Osteocyte (in vitro differentiated cells): ENCODE data around the gene BOD1L1. TPM values are rescaled to one million over a fixed set of nuclear protein-coding genes. Genes with fewer than 3 reads are reported as not detected.

Source experiments
- DNase-seq: peaks from one replicate; pipeline ENCODE4 v3.0.0; 2021; ENCODE audit warnings: mixed read lengths; ENCODE audit not compliant: unreplicated experiment; ENCODE audit errors: extremely low spot score
- H3K27ac Mint-ChIP-seq: one replicate; pipeline ENCODE4 v1.8.0; 2021; ENCODE audit warnings: mild to moderate bottlenecking, mixed read lengths; ENCODE audit not compliant: unreplicated experiment
- H3K27me3 Mint-ChIP-seq: one replicate; pipeline ENCODE4 v1.8.0; 2021; ENCODE audit warnings: mixed read lengths; ENCODE audit not compliant: unreplicated experiment
- H3K36me3 Mint-ChIP-seq: one replicate; pipeline ENCODE4 v1.8.0; 2021; ENCODE audit warnings: mixed read lengths; ENCODE audit not compliant: unreplicated experiment
- H3K4me1 Mint-ChIP-seq: one replicate; pipeline ENCODE4 v1.8.0; 2021; ENCODE audit warnings: mixed read lengths; ENCODE audit not compliant: unreplicated experiment
- H3K4me3 Mint-ChIP-seq: one replicate; pipeline ENCODE4 v1.8.0; 2021; ENCODE audit warnings: mild to moderate bottlenecking, moderate library complexity, mixed read lengths; ENCODE audit not compliant: unreplicated experiment
- H3K9me3 Mint-ChIP-seq: one replicate; pipeline ENCODE4 v1.8.0; 2021; ENCODE audit warnings: mixed read lengths; ENCODE audit not compliant: unreplicated experiment
- total RNA-seq: library from RNA; stranded (reverse); gene quantifications from 2 replicates; pipeline ENCODE4 v1.2.1, GENCODE V29; 2021
- TF ChIP-seq, protein P1 (sequence below): fragments of 200-600 bp; sonication (generic); IDR thresholded peaks from 2 replicates; pipeline ENCODE4 v1.5.0; 2021; ENCODE audit warnings: antibody characterized with exemption, mild to moderate bottlenecking, moderate library complexity

Gene BOD1L1
- total RNA-seq, 1 donor from 2014 or later = 41.6 TPM

DNA sequence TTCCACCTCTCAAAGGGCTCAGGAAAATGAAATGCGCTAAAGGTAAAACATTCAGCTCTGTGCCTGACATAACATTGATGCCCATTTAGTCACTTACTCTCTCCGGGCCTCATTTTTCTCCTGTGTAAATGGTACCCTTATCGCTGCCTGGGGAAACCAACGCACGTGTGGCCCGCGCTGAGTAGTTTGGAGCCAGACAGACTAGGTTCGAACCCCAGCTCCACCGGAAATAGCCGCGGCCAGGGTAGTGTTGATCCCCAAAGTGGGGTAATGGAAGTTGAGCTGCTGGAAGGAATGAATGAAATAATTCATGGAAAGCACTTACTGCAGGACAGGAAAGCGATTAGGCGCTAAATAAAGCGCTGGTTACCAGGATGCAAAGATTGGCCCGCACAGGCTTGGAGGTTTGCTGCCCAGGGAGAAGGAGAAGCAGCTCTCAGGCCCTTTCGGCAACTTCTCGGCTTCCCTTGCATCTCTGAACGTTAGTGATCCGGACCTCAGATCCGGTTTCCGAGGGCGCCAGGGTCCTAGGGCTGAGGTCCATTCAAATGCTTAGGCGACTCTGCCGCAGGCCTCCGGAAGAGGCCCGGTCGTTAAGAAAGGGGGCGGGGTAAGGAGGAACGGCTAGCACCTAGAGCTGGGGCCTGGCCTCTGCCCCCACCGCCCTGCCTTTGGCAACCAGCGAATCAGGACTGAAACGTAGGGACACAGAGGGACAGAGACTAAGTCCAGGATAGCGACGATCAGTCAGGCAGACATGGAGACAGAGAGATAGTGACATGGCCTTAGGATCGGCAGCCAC lies 96.5 kb downstream of the BOD1L1 start:
- Mint-ChIP-seq H3K9me3 (no peaks in the 10 kb centered on the region), H3K36me3 (no peaks in the 10 kb centered on the region), H3K27me3 (peaks cover 65% of the 10 kb centered on the region), H3K27ac (no peak overlapping the region), H3K4me3 (no peak overlapping the region), H3K4me1 (no peaks in the 10 kb centered on the region)
- peak; percentile 59 for DNase-seq
- TF ChIP-seq, protein P1, sequence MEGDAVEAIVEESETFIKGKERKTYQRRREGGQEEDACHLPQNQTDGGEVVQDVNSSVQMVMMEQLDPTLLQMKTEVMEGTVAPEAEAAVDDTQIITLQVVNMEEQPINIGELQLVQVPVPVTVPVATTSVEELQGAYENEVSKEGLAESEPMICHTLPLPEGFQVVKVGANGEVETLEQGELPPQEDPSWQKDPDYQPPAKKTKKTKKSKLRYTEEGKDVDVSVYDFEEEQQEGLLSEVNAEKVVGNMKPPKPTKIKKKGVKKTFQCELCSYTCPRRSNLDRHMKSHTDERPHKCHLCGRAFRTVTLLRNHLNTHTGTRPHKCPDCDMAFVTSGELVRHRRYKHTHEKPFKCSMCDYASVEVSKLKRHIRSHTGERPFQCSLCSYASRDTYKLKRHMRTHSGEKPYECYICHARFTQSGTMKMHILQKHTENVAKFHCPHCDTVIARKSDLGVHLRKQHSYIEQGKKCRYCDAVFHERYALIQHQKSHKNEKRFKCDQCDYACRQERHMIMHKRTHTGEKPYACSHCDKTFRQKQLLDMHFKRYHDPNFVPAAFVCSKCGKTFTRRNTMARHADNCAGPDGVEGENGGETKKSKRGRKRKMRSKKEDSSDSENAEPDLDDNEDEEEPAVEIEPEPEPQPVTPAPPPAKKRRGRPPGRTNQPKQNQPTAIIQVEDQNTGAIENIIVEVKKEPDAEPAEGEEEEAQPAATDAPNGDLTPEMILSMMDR = no peak

- H3K27ac Mint-ChIP-seq = no peak overlapping the region
- H3K36me3 Mint-ChIP-seq = no peaks in the 10 kb centered on the region
- no peak for DNase-seq
- no peak overlapping the region for H3K4me3 Mint-ChIP-seq
- no peaks in the 10 kb centered on the region for H3K9me3 Mint-ChIP-seq
- TF ChIP-seq, protein P1 = no peak
- no peaks in the 10 kb centered on the region for H3K4me1 Mint-ChIP-seq
- H3K27me3 Mint-ChIP-seq = peaks cover 65% of the 10 kb centered on the region
These were observed 98.2 kb downstream of the BOD1L1 start for GRCh38 chr4:13529128-13529919.

DNA sequence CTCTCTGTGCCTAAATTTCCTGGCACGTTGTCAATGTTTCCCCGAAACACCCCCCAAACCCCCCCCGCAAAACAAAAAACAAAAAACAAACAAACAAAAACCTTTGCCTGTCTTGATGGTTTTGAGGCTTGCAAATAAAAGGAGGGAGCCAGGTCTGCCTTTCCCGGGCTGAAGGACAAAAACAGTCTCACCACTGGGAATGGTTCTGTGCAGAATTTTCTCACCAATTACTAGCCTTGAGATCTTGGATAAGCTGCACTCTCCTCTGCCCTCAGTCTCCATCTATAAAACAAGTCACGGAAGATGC lies 98.8 kb downstream of the BOD1L1 start:
- Mint-ChIP-seq H3K27me3 (peaks cover 62% of the 10 kb centered on the region), H3K4me3 (no peak overlapping the region), H3K27ac (no peak overlapping the region), H3K36me3 (no peaks in the 10 kb centered on the region), H3K9me3 (no peaks in the 10 kb centered on the region), H3K4me1 (no peaks in the 10 kb centered on the region)
- TF ChIP-seq, protein P1 = no peak
- DNase-seq = no peak

DNA sequence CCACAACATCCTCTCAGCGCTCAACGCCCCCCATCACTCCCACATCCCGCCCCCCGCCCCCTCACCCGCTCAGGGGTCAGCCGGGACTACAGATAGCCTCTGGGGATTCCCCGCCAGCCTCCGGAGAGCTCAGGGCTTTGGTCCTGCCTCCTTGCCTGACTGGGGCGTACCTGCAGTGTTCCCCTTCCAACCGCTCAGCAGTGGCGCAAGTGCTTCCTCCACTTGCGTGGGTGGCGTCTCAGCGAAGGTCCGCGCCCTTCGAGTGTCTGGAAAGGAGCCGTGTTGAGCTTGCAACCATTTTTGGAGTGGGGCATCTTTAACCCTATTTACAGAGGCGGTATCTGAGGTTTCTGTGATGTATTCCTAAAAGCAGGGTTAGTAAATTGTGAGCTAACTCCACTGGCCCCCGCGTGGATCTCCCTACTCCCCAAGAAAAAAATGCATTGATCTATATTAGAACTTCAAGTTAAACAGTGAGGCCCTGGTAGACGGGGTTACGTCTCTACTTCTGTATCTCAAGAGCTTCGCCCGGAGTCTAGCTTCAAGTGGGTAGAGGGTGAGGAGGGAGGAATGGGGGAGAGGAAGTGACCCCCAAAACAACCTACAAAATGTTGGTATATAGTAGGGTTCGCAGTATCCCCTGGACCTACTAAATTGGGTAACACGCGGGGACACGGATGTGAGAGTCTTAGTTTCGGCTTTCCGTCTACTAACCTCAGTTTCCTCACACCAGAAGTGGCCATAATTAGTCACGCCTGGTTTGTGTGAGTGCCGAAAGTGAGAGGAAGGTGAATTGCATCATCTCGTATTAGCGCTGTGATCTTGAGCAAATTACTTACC lies 99.3 kb downstream of the BOD1L1 start:
- Mint-ChIP-seq H3K27ac (no peak overlapping the region), H3K27me3 (peaks cover 62% of the 10 kb centered on the region), H3K9me3 (no peaks in the 10 kb centered on the region), H3K4me1 (no peaks in the 10 kb centered on the region), H3K4me3 (no peak overlapping the region), H3K36me3 (no peaks in the 10 kb centered on the region)
- TF ChIP-seq, protein P1 = no peak
- peak; percentile 81 for DNase-seq
